GM13976 (cell line): Measurements from ENCODE around the gene CAPS.
"Not testable (repeated sequence)": the region's sequence is repeated elsewhere in the genome, so short reads cannot be mapped to it uniquely, and the experiment has no call there.

Experiments used
- DNase-seq: peaks from one replicate; pipeline ENCODE4 v3.0.0; 2012; ENCODE audit warnings: low spot score
- in situ Hi-C: fragments of 300-500 bp; cut with MboI; formaldehyde crosslinking; loops from one replicate; pipeline ENCODE4 v1.12.0; 2022; ENCODE audit warnings: low sequenced_read_pairs, mixed read lengths, inconsistent platforms; ENCODE audit not compliant: unreplicated experiment
- TF ChIP-seq, protein P1 (sequence below): IDR thresholded peaks from 2 replicates; pipeline ENCODE4 v1.5.1; 2012; ENCODE audit warnings: borderline replicate concordance, mild to moderate bottlenecking; ENCODE audit not compliant: insufficient read depth; ENCODE audit errors: extremely low read depth, missing control alignments, control extremely low read depth

CAPS gene

DNA sequence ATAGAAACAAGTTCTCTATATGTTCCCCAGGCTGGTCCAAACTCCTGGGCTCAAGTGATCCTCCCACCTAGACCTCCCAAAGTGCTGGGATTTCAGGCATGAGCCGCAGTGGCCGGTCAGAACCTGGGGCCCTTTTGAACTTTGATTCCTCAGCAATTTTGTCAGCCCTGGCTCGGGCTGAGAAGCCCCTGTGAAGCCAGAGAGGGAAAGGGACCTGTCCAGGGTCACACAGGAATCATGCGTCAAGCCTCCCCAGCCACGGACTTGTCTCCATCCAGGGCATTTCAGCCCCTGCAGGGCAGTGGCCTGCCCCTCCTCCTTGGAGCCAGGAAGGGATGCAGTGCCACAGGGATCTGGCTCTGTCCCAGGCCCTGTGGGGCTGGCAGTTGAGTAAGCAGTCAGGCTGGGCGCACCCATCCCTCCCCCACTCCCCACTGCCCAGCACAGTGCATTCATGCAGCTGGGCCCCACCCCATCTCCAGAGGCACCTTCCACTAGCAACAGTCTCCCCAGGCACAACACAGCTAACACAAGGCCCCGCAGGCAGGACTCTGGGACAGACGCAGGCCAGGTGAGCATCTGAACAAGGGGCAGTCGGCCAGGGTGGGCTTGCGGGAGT lies at the start of gene CAPS:
CAPS (plus strand) TSS at position 516 of the 619 bp plus-strand sequence. CDS start 153 bp downstream, outside the sequence.
- no peak for DNase-seq
- in situ Hi-C loops: no loop called here
- TF ChIP-seq, protein P1, sequence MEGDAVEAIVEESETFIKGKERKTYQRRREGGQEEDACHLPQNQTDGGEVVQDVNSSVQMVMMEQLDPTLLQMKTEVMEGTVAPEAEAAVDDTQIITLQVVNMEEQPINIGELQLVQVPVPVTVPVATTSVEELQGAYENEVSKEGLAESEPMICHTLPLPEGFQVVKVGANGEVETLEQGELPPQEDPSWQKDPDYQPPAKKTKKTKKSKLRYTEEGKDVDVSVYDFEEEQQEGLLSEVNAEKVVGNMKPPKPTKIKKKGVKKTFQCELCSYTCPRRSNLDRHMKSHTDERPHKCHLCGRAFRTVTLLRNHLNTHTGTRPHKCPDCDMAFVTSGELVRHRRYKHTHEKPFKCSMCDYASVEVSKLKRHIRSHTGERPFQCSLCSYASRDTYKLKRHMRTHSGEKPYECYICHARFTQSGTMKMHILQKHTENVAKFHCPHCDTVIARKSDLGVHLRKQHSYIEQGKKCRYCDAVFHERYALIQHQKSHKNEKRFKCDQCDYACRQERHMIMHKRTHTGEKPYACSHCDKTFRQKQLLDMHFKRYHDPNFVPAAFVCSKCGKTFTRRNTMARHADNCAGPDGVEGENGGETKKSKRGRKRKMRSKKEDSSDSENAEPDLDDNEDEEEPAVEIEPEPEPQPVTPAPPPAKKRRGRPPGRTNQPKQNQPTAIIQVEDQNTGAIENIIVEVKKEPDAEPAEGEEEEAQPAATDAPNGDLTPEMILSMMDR: no peak

DNA sequence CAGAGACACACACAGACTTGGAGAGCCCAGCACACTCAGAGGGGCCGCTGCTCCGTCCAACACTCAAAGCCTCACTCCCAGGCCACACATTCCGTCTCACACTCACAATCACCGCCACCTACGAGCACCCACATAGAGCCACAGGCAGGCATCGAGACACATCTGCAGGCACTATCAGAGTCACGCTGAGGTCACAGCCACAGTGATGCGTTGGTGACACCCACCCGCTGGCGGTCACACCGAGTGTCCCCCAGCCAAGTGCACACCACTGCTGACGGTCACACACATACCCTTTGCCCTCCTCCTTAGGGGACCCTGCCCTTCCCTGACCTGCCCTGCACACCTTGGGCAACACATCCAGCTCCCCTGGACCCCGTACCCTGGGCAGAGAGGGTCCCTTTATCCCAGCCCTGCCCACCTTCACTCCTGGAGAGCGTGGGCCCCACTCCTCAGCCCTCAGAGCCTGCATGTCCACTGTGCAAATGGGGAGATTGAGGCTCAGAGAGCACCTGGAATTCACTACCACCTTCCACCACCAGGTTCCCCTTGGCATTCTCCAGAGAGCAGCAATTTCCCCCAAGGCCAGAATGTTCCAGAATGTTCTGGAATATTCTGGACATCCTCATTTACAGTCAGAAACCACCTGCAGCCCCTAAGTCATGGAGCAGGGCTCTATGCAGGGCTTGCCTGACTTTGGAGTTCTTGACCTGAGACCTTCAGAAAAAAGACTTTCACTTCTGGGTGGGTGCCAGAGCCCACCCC lies 49.1 kb upstream of the CAPS start:
- no peak for DNase-seq
- in situ Hi-C loops: no loop called here
- TF ChIP-seq, protein P1: no peak

DNA sequence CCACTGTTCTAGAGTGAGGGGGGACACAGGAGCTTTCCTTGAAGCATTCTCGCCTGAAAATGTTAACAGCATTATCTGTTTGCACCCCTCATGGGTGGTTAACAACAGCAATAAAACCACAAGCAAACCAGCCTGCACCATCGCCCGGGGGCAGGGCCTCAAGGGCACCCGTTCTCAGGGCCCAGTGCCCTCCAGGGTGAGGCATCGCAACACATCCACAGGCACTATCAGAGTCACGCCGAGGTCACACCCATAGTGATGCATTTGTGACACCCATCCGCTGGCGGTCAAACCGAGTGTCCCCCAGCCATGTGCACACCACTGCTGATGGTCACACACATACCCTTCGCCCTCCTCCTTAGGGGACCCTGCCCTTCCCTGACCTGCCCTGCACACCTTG lies 48.3 kb upstream of the CAPS start:
- TF ChIP-seq, protein P1: no peak
- in situ Hi-C loops: no loop called here
- DNase-seq: no peak

- in situ Hi-C loops: no loop called here
- TF ChIP-seq, protein P1: no peak
- DNase-seq: no peak
Observed at GRCh38 chr19:5867201-5868136, 46.6 kb upstream of the CAPS start.

DNA sequence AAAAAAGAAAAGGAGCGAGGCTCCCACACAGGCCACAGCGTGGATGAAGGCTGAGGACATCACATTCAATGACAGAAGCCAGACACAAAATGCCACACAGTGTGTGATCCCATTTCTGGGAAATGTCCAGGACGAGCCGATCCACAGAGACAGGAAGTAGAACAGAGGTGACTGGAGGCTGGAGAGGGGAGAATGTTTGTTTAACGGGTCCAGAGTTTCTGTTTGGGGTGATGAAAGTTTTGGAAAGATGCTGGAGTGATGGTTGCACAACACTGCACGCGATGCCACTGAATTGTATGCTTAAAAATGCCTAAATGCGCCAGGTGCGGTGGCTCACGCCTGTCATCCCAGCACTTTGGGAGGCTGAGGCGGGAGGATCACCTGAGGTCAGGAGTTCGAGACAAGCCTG lies 43.1 kb upstream of the CAPS start:
- TF ChIP-seq, protein P1: no peak
- in situ Hi-C loops: no loop called here
- no peak for DNase-seq

DNA sequence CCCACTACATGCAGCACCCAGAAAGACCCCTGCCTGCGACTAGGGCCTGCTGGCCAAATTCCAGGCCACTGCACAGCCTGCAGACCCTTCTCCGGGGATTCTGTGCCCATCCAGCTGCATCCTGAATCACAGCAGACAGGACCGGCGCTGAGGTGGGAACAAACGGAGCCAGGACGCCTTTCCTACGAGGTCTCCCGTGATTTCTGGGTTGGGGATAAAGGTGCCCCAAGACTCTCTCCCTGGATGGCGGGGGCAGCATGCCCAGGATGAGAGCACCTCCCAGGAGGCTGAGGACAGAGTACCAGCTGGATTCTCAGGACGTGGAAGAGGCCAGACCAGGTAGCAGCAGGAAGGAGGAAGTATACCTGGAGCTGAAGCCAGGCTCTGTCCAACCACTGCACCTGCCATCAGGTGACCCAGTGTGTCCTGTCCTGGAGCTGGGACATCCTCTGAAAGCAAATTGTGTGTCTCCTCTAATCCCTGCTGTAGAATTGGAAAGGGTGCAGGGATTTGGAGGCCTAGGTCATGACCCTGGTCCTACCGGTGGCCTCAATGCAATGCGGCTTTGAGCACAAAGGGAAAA lies 40.3 kb upstream of the CAPS start:
- TF ChIP-seq, protein P1: no peak
- no peak for DNase-seq
- in situ Hi-C loops: no loop called here

DNA sequence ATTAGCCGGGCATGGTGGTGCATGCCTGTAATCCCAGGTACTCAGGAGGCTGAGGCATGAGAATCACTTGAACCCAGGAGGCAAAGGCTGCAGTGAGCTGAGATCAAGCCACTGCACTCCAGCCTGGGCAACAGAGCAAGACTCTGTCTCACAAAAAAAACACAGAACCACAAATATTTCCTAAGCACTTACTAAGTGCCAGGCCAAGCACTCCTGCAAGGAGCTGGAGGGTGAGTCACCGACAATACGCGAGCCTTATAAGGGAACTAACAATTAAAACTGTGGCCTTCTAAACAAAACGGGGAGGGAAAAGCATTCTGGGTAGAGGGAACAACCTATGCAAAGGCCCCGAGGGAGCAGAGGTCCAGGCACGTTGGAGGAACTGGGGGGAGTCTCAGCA lies 39.6 kb upstream of the CAPS start:
- DNase-seq, in situ Hi-C loops: not testable (repeated sequence)
